ENCODE results near the gene ARHGEF26.

The ARHGEF26 gene

DNA sequence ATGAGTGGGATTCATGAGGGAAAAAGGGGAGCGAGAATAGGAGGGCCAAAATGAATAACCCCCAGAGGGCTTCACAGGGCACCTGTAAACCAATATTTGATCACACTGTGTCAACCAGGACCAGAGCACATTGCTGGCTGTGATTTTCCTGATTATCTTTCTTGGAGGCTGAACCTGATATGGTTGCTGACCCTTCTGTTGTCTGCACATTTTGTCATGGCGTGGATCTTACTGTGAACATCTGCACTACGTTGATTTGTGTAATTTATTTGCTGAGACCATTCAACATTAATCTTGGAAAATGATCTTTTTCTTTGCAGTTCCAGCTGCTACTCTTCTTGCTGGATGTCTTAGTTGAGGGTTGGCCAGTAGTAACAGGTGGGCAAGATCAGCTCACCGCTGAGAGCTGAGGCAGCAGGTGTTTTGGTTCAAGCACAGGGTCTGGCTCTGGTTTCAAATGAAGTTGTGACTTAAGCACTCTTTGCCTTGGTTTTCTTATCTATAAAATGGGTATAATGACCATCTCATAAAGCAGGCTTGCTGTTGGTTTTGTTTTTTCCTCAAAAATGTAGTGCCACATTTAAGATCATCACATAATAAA lies 61.2 kb downstream of the ARHGEF26 start:
- no peak overlapping the region for H3K4me3 ChIP-seq (ENCODE audit: low read depth, low read length, poor library complexity, severe bottlenecking)
- no peaks in the 10 kb centered on the region for H3K9me3 ChIP-seq (ENCODE audit: low read length)
- H3F3A ChIP-seq (ENCODE audit: insufficient read depth, low read length) = no peaks in the 10 kb centered on the region
- H2AFZ ChIP-seq (ENCODE audit: low read length) = no peak overlapping the region
- H3K9ac ChIP-seq (ENCODE audit: low read length) = no peak overlapping the region
- no peaks in the 10 kb centered on the region for H3K4me1 ChIP-seq (ENCODE audit: insufficient read depth, low read length, severe bottlenecking)
- no peaks in the 10 kb centered on the region for H3K36me3 ChIP-seq (ENCODE audit: insufficient read depth, low read length)
- no peaks in the 10 kb centered on the region for H3K27me3 ChIP-seq (ENCODE audit: insufficient read depth, low read length)
- H3K79me2 ChIP-seq (ENCODE audit: insufficient read depth, low read length) = no peaks in the 10 kb centered on the region
- no peaks in the 10 kb centered on the region for H4K20me1 ChIP-seq (ENCODE audit: insufficient read depth, low read length)
- TF ChIP-seq, protein P1, sequence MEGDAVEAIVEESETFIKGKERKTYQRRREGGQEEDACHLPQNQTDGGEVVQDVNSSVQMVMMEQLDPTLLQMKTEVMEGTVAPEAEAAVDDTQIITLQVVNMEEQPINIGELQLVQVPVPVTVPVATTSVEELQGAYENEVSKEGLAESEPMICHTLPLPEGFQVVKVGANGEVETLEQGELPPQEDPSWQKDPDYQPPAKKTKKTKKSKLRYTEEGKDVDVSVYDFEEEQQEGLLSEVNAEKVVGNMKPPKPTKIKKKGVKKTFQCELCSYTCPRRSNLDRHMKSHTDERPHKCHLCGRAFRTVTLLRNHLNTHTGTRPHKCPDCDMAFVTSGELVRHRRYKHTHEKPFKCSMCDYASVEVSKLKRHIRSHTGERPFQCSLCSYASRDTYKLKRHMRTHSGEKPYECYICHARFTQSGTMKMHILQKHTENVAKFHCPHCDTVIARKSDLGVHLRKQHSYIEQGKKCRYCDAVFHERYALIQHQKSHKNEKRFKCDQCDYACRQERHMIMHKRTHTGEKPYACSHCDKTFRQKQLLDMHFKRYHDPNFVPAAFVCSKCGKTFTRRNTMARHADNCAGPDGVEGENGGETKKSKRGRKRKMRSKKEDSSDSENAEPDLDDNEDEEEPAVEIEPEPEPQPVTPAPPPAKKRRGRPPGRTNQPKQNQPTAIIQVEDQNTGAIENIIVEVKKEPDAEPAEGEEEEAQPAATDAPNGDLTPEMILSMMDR (IDR thresholded peaks at IDR 0.05; ENCODE audit: low read length) = no peak
- TF ChIP-seq EZH2 (IDR thresholded peaks at IDR 0.05; ENCODE audit: borderline replicate concordance, low read length) = no peak
- H3K4me2 ChIP-seq (ENCODE audit: low read length) = no peak overlapping the region
- H3K9me2 ChIP-seq (ENCODE audit: low read depth, low read length) = no peaks in the 10 kb centered on the region
- H3K27ac ChIP-seq (ENCODE audit: low read depth, low read length, poor library complexity, severe bottlenecking) = no peak overlapping the region

DNA sequence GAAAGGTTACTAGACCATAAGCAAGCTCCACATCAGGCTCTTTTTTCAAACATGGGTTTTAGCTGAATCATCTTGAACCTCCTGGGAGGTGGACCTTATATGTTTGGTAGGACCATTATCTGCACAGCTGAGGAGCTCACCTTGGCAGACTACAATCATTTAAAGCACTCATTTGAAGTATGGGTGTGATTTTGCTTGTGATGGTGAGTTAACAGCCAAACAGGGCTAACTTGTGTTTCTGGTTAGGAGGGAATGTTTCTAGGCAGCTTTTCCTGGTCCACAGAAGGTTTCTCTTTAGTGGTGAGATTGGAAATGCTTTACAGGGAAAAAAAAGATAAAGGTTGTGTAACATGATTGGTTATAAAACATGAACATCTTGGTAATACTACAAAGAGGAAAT lies 61.8 kb downstream of the ARHGEF26 start:
- Histone ChIP-seq H3K27ac (ENCODE audit: low read depth, low read length, poor library complexity, severe bottlenecking) (no peak overlapping the region), H2AFZ (ENCODE audit: low read length) (no peak overlapping the region), H3K79me2 (ENCODE audit: insufficient read depth, low read length) (no peaks in the 10 kb centered on the region), H3K4me2 (ENCODE audit: low read length) (no peak overlapping the region), H3K36me3 (ENCODE audit: insufficient read depth, low read length) (no peaks in the 10 kb centered on the region), H3K4me3 (ENCODE audit: low read depth, low read length, poor library complexity, severe bottlenecking) (no peak overlapping the region), H3K9me3 (ENCODE audit: low read length) (no peaks in the 10 kb centered on the region), H3K27me3 (ENCODE audit: insufficient read depth, low read length) (no peaks in the 10 kb centered on the region), H4K20me1 (ENCODE audit: insufficient read depth, low read length) (no peaks in the 10 kb centered on the region), H3F3A (ENCODE audit: insufficient read depth, low read length) (no peaks in the 10 kb centered on the region), H3K4me1 (ENCODE audit: insufficient read depth, low read length, severe bottlenecking) (no peaks in the 10 kb centered on the region), H3K9me2 (ENCODE audit: low read depth, low read length) (no peaks in the 10 kb centered on the region), H3K9ac (ENCODE audit: low read length) (no peak overlapping the region)
- TF ChIP-seq, protein P1 (IDR thresholded peaks at IDR 0.05; ENCODE audit: low read length) = no peak
- TF ChIP-seq EZH2 (IDR thresholded peaks at IDR 0.05; ENCODE audit: borderline replicate concordance, low read length) = no peak

DNA sequence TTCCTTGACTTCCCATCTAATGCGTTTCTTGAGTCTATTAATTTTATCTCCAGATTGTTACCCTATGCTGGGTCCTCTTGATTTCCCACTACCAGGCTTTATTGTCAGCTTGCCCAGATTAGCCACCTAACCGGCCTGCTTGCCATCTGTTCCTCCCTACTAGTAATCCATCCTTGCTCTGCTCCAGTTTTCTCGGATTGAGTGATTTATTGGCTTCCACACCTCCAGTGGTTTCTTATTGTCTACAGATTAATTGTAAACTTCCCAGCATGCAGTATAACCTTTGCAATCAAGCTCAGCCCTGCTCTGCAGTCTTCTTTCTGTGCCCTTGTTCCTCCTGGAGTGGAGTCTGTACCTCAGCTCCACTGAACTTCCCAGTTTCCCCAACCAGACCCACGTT lies 63.4 kb downstream of the ARHGEF26 start:
- H3K9me3 ChIP-seq (ENCODE audit: low read length) = no peaks in the 10 kb centered on the region
- TF ChIP-seq, protein P1 (IDR thresholded peaks at IDR 0.05; ENCODE audit: low read length) = no peak
- no peak for TF ChIP-seq EZH2 (IDR thresholded peaks at IDR 0.05; ENCODE audit: borderline replicate concordance, low read length)
- H3F3A ChIP-seq (ENCODE audit: insufficient read depth, low read length) = no peaks in the 10 kb centered on the region
- no peaks in the 10 kb centered on the region for H4K20me1 ChIP-seq (ENCODE audit: insufficient read depth, low read length)
- no peaks in the 10 kb centered on the region for H3K79me2 ChIP-seq (ENCODE audit: insufficient read depth, low read length)
- no peaks in the 10 kb centered on the region for H3K4me1 ChIP-seq (ENCODE audit: insufficient read depth, low read length, severe bottlenecking)
- H3K4me2 ChIP-seq (ENCODE audit: low read length) = no peak overlapping the region
- no peak overlapping the region for H3K9ac ChIP-seq (ENCODE audit: low read length)
- no peaks in the 10 kb centered on the region for H3K36me3 ChIP-seq (ENCODE audit: insufficient read depth, low read length)
- no peak overlapping the region for H3K27ac ChIP-seq (ENCODE audit: low read depth, low read length, poor library complexity, severe bottlenecking)
- H2AFZ ChIP-seq (ENCODE audit: low read length) = no peak overlapping the region
- H3K9me2 ChIP-seq (ENCODE audit: low read depth, low read length) = no peaks in the 10 kb centered on the region
- H3K27me3 ChIP-seq (ENCODE audit: insufficient read depth, low read length) = no peaks in the 10 kb centered on the region
- no peak overlapping the region for H3K4me3 ChIP-seq (ENCODE audit: low read depth, low read length, poor library complexity, severe bottlenecking)

All from OCI-LY1 (cell line).